Breast epithelium (tissue), 3 donors: ENCODE results near the gene AFF4.

Source experiments
- POLR2A ChIP-seq: fragments of 450-650 bp; IDR thresholded peaks from one replicate; pipeline ENCODE4 v1.6.1; 2016; ENCODE audit warnings: antibody characterized with exemption, mild to moderate bottlenecking, moderate library complexity
- TF ChIP-seq, protein P1 (sequence below), 3 donors: fragments of 450-650 bp; IDR thresholded peaks; one replicate each; pipeline ENCODE4 v1.5.1; 2016 to 2017; ENCODE audit warnings: antibody characterized with exemption in 3 of 3, mild to moderate bottlenecking in 3 of 3, moderate library complexity in 3 of 3

- TF ChIP-seq POLR2A, result no peak
- TF ChIP-seq, protein P1, sequence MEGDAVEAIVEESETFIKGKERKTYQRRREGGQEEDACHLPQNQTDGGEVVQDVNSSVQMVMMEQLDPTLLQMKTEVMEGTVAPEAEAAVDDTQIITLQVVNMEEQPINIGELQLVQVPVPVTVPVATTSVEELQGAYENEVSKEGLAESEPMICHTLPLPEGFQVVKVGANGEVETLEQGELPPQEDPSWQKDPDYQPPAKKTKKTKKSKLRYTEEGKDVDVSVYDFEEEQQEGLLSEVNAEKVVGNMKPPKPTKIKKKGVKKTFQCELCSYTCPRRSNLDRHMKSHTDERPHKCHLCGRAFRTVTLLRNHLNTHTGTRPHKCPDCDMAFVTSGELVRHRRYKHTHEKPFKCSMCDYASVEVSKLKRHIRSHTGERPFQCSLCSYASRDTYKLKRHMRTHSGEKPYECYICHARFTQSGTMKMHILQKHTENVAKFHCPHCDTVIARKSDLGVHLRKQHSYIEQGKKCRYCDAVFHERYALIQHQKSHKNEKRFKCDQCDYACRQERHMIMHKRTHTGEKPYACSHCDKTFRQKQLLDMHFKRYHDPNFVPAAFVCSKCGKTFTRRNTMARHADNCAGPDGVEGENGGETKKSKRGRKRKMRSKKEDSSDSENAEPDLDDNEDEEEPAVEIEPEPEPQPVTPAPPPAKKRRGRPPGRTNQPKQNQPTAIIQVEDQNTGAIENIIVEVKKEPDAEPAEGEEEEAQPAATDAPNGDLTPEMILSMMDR (IDR thresholded peaks at IDR 0.05), result no peak
Observed at GRCh38 chr5:132981288-132981687, 17.9 kb upstream of the AFF4 start.
